Activated CD4-positive, alpha-beta memory T cell treated with anti-CD3 and anti-CD28 coated beads for 36 hours (primary cell): ENCODE results near the gene SUMO3. TPM values are rescaled to one million over a fixed set of nuclear protein-coding genes. Genes with fewer than 3 reads are reported as not detected.

Experiments used
- CTCF ChIA-PET: fragments of 350-600 bp; sonication (Branson Sonifier 250); formaldehyde crosslinking; loops from one replicate; lab custom pipeline; 2021; ENCODE audit warnings: antibody characterized with exemption, inconsistent platforms; lab: Charles Lee
- POLR2A ChIA-PET: fragments of 350-600 bp; sonication (Branson Sonifier 250); formaldehyde crosslinking; loops from one replicate; lab custom pipeline; 2021; ENCODE audit warnings: antibody characterized with exemption; lab: Charles Lee
- DNase-seq: peaks from one replicate; pipeline ENCODE4 v3.0.0-alpha.2; 2020
- H3K27ac Mint-ChIP-seq: one replicate; pipeline ENCODE4 v1.8.0; 2021; ENCODE audit warnings: mixed read lengths
- H3K27me3 Mint-ChIP-seq: one replicate; pipeline ENCODE4 v1.8.0; 2021; ENCODE audit warnings: mixed read lengths
- H3K36me3 Mint-ChIP-seq: one replicate; pipeline ENCODE4 v1.8.0; 2021; ENCODE audit warnings: mixed read lengths
- H3K4me1 Mint-ChIP-seq: one replicate; pipeline ENCODE4 v1.8.0; 2021; ENCODE audit warnings: low read depth, mixed read lengths
- H3K4me3 Mint-ChIP-seq: one replicate; pipeline ENCODE4 v1.8.0; 2021; ENCODE audit warnings: mild to moderate bottlenecking, mixed read lengths
- H3K9me3 Mint-ChIP-seq: one replicate; pipeline ENCODE4 v1.8.0; 2021; ENCODE audit warnings: mixed read lengths
- intact Hi-C: fragments of 100-400 bp; cut with micrococcal nuclease; formaldehyde crosslinking; loops from one replicate; pipeline ENCODE4 v1.15.1; 2023
- total RNA-seq, 2 experiments: library from RNA; stranded (reverse); gene quantifications; one replicate each; pipeline ENCODE4 v1.2.3, GENCODE V29; 2021

The SUMO3 gene
- 10 to 100 TPM; 77.2 to 77.6 TPM for total RNA-seq

DNA sequence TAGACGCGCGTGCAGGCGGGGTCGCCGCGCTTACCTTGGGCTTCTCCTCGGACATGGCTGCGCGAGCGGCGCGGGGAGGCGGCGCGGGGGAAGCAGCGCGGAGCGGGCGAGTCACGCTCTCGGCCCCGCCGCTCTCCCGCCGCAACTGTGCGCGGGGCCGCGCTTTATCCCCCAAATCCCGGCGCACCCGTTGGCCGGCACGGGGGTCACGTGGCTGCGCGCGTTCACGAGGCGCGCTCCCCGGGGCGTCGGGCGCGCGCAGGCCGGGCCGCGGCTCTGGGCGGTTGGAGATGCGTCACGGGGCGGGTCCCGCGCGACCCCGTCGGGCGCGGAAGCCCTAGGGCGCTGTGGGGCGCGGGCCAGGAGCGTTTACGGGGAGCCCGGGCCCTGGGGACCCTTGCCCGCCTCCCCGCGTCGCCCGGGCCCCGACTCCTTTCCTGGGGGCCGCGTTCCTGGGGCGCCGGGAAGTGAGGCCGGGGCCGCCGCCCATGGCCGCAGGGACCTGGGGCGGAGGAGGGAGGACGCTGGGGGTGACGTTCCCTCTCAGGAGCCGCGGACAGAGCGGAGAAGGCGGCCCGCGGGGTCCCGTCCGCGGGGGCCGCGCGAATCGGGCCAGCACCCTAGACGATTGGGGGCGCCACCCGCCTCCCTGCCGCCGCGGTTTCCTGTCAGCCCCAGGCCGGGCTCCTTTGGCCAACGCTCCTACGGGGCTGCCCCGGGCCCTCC is at the start of gene SUMO3:
Gene SUMO3, minus strand, starts transcription at position 149 of the 726 bp plus-strand sequence. Its CDS starts 94 bp downstream, at position 55.
- Mint-ChIP-seq H3K27ac (peak within 1 kb of the TSS; percentile 64), H3K9me3 (peaks cover 22% of the 10 kb centered on the region), H3K27me3 (no peaks in the 10 kb centered on the region), H3K4me1 (peaks cover 11% of the 10 kb centered on the region), H3K4me3 (peak within 1 kb of the TSS; percentile 72), H3K36me3 (peaks cover 2% of the 10 kb centered on the region)
- POLR2A ChIA-PET, result interaction anchor here (1.1 kb wide), 1 partner anchor 17 kb away, joined by 6 read pairs; the partner anchor contains the start of gene UBE2G2
- peak; percentile 89 for DNase-seq
- intact Hi-C loops, result loop anchor here (1.0 to 5.0 kb wide), 4 partner anchors 17 to 264 kb away; partner anchors contain the start of genes PTTG1IP and UBE2G2
- CTCF ChIA-PET, result interaction anchor here (1.0 kb wide), 3 partner anchors 17 to 25 kb away, joined by 3 to 11 read pairs (median 5); partner anchors contain the start of gene UBE2G2

DNA sequence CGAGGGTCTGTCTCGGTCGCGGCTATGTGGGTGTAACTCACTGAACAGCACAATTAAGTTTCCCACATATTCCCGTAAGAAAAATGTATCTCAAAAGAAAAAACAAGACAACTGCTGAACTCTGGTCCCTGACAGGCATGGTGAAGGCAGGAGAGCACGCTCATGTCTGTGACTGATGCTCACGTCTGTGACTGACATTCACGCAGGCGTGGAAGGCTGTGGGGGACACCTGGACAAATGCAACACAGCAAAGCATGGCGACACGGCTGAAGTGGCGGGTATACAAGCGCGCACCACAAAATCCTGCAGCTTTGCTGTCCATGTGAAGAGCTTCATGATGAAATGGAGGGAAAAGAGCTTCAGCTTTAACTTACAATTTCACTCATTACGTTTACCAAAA is 49.6 kb upstream of the SUMO3 start:
- no peak overlapping the region for H3K4me3 Mint-ChIP-seq

DNA sequence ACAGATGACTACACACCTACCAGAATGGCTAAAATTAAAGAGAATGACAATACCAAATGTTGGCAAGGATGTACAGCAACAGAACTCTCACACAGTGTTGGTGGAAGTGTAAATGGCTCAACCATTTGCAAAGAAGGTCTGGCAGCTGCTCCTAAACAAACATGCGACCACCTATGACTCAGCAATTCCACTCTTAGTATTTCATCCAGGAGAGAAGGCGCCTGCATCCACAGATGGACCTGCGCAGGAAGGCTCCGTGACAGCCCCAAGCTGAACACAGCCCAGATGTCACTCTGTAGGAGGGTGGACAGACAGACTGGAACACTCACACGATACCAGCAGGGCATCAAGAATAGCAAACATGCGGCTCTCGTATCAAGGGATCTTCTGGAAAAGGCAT is 48.9 kb upstream of the SUMO3 start:
- Mint-ChIP-seq H3K9me3 (no peaks in the 10 kb centered on the region), H3K4me3 (no peak overlapping the region), H3K27me3 (no peaks in the 10 kb centered on the region), H3K27ac (peak overlapping the region; percentile 88), H3K4me1 (peaks cover 72% of the 10 kb centered on the region), H3K36me3 (peaks cover 9% of the 10 kb centered on the region)
- intact Hi-C loops, result no loop called here
- CTCF ChIA-PET, result interaction anchor here (1.2 to 2.9 kb wide), 2 partner anchors 66 to 73 kb away, joined by 3 to 17 read pairs; partner anchors contain the start of gene UBE2G2
- POLR2A ChIA-PET, result no interaction called here
- DNase-seq, result no peak

More for the DNA sequence above, 49.6 kb upstream of the SUMO3 start:
- Mint-ChIP-seq H3K27me3 (no peaks in the 10 kb centered on the region), H3K27ac (peak overlapping the region; percentile 88), H3K9me3 (no peaks in the 10 kb centered on the region), H3K4me1 (peaks cover 77% of the 10 kb centered on the region), H3K36me3 (peaks cover 9% of the 10 kb centered on the region)
- intact Hi-C loops, result no loop called here
- no peak for DNase-seq
- ChIA-PET POLR2A (no interaction called here), CTCF (interaction anchor here (1.2 to 2.9 kb wide), 2 partner anchors 67 to 74 kb away, joined by 3 to 17 read pairs; partner anchors contain the start of gene UBE2G2)

DNA sequence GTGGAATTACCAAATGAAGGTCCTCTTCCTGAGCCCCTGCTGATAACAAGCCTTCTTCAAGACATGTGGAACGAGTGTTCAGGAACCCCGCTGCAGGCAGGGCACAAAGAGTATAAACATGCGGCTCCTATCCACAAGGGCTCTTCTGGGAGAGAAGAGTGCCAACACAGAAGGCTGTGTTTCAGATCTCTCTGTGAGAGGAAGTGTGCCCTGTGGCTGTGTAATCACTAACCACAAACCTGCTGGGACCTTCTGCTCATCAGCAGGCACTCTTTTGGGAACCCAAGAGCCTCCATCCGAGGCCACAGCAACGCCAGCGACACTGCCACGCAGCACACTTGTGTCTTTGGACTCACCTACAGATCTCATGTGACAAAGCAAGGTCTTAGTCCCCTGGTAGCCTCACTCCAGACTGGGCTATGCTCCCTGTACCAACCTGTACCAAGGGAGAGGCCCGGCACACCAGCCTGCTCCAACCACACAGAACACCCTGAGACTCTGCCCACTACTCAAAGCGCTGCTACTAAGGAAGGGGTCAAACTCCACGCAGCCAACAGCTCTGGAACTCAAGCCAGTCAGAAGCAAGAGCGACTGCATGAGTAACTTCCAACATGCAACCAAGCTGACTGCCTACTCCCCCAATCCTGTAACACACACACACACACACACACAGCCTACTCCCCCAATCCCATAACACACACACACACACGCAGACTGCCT is 47.9 kb upstream of the SUMO3 start:
- H3K36me3 Mint-ChIP-seq, result peaks cover 11% of the 10 kb centered on the region
- H3K4me1 Mint-ChIP-seq, result peaks cover 63% of the 10 kb centered on the region
- POLR2A ChIA-PET, result interaction anchor here (0.6 kb wide), 1 partner anchor 64 kb away, joined by 3 read pairs; the partner anchor contains the start of gene UBE2G2
- H3K9me3 Mint-ChIP-seq, result no peaks in the 10 kb centered on the region
- DNase-seq, result peak; percentile 51
- no peaks in the 10 kb centered on the region for H3K27me3 Mint-ChIP-seq
- H3K4me3 Mint-ChIP-seq, result peak overlapping the region; percentile 23
- CTCF ChIA-PET, result interaction anchor here (2.9 kb wide), 1 partner anchor 65 kb away, joined by 17 read pairs; the partner anchor contains the start of gene UBE2G2
- intact Hi-C loops, result no loop called here
- peak overlapping the region; percentile 86 for H3K27ac Mint-ChIP-seq

DNA sequence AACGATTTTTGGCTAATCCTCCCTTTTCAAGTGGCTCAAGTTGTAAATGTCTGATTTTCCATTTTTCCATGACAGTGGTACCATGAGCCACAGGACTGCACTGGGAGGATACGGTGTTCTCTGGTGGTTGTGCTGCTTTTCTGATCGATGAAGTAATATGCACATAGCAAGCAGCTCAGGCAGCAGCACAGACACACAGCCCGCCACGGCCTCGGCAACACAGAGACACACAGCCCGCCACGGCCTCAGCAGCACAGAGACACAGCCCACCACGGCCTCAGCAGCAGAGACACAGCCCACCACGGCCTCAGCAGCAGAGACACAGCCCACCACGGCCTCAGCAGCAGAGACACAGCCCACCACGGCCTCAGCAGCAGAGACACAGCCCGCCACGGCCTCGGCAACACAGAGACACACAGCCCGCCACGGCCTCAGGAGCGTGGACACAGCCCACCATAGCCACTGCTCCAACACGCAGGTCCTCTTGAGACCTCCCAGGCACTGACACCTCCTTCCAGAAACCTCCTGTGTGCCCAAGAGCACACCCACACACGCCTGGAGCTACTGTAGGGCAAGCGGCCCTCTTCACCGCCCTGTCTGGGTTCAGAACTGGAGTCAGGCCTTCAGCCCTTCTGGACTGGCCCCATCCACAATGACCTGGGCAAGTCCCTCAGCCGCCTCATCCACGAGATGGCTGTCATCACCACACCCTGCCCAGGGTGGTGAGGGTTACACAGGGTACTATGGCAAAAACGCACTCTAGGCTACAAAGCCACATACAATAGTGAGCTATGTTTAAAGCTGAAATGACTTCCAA is 45.2 kb upstream of the SUMO3 start:
- ChIA-PET CTCF (no interaction called here), POLR2A (no interaction called here)
- Mint-ChIP-seq H3K27me3 (no peaks in the 10 kb centered on the region), H3K36me3 (peaks cover 18% of the 10 kb centered on the region), H3K4me1 (peaks cover 43% of the 10 kb centered on the region), H3K4me3 (no peak overlapping the region), H3K27ac (no peak overlapping the region), H3K9me3 (no peaks in the 10 kb centered on the region)
- intact Hi-C loops, result no loop called here
- no peak for DNase-seq

DNA sequence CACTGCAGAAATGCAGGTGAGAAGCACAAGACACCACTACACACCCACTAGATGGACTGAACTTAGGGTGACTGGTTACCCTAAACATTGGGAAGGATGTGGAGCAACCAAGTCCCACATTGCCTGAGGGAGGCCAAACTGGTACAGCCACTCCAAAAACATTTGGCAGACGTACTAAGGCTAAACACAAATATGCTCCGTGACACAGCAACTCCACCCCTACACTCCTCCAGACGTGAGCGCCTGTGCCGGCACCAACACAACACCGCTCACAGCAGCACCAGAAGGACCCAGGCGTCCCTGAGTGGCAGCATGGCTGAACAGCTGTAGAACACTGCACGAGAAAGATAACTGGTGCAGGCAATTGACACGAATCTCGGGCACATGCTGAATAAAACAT is 40.9 kb upstream of the SUMO3 start:
- no peaks in the 10 kb centered on the region for H3K27me3 Mint-ChIP-seq
- ChIA-PET CTCF (no interaction called here), POLR2A (no interaction called here)
- H3K4me3 Mint-ChIP-seq, result no peak overlapping the region
- intact Hi-C loops, result no loop called here
- H3K36me3 Mint-ChIP-seq, result peaks cover 26% of the 10 kb centered on the region
- DNase-seq, result no peak
- H3K27ac Mint-ChIP-seq, result no peak overlapping the region
- no peaks in the 10 kb centered on the region for H3K9me3 Mint-ChIP-seq
- H3K4me1 Mint-ChIP-seq, result peaks cover 21% of the 10 kb centered on the region

DNA sequence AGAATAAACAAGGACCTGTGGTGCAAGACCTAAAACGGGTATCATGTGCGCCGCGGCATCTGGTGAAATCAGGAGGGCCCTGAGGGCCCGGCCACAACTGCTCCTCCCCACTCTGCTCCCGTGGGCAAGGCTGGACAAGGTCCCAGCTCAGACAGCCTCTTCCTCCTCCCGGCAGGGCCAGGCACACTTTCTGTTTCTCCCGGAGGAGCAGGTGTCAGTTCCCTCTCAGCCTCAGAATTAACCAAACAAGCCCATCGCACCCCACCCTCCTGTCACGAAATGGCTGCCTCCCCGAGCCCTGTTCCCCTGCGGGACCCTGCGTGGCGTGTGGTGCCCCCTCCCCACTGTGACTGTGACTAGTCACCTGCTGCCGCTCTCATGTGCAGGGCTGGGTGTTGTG is 40.4 kb upstream of the SUMO3 start:
- CTCF ChIA-PET, result interaction anchor here (1.1 kb wide), 1 partner anchor 14 kb away, joined by 4 read pairs; no protein-coding TSS in a partner anchor
- intact Hi-C loops, result no loop called here
- H3K4me1 Mint-ChIP-seq, result peaks cover 19% of the 10 kb centered on the region
- POLR2A ChIA-PET, result no interaction called here
- no peaks in the 10 kb centered on the region for H3K9me3 Mint-ChIP-seq
- H3K36me3 Mint-ChIP-seq, result peaks cover 29% of the 10 kb centered on the region
- no peaks in the 10 kb centered on the region for H3K27me3 Mint-ChIP-seq
- H3K27ac Mint-ChIP-seq, result no peak overlapping the region
- H3K4me3 Mint-ChIP-seq, result no peak overlapping the region
- no peak for DNase-seq

DNA sequence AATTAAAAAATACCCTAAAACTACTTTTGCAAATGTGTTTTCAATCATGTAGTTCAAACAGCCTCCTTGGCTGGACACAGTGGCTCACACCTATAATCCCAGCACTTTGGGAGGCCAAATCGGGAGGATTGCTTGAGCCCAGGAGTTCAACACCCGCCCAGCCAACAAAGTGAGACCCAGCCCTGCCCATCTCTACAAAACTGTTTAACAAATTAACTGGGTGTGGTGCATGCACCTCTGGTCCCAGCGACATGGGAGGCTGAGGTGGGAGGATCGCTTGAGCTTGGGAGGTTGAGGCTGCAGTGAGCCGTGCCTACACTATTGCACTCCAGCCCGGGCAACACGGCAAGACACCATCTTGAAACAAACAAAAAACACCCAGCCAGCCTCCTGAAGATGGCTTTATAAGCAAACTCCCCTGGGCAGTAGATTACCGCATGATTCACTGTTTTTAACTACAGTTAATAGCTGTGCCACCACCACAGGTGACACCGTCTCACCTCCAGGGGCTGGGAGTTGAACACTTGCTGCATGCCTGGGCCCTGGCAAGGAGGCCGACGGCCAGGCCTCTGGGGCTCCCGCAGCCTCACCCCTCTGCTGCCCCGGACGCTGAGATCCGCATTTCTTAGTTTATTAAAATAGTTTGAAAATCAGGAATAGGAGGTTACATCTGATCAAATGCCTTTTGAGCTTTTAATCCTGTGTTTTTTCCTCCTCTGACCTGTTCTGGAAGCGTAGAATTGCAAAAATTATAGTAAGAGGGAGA is 39.4 kb upstream of the SUMO3 start:
- Mint-ChIP-seq H3K4me1 (peaks cover 21% of the 10 kb centered on the region), H3K36me3 (peaks cover 29% of the 10 kb centered on the region), H3K27ac (peak overlapping the region; percentile 28), H3K9me3 (no peaks in the 10 kb centered on the region), H3K4me3 (no peak overlapping the region), H3K27me3 (no peaks in the 10 kb centered on the region)
- no peak for DNase-seq
- intact Hi-C loops, result no loop called here
- ChIA-PET POLR2A (no interaction called here), CTCF (interaction anchor here (0.8 to 1.1 kb wide), 2 partner anchors 15 to 57 kb away, joined by 3 to 4 read pairs; no protein-coding TSS in a partner anchor)

DNA sequence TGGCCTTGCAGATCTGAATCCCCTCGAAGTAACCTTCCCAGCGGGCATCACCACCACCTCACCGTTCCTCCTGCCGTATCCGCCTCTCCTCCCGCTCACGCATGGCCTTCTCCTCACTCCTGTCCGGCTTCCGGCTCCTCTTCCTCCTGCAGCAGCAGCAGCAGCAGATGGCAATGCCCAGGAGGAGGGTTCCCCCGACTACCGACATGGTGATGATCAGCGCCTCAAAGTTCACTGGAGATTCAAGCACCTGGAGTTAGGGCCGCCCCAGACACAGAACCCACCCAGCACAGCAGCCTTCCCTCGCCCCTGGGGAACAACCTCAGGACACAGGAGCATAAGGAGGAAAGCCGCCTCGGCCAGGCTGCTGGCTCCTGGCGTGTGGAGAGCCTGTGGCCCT is 38.3 kb upstream of the SUMO3 start:
- no peak overlapping the region for H3K4me3 Mint-ChIP-seq
- H3K27ac Mint-ChIP-seq, result no peak overlapping the region
- intact Hi-C loops, result no loop called here
- no peaks in the 10 kb centered on the region for H3K27me3 Mint-ChIP-seq
- no peak for DNase-seq
- H3K9me3 Mint-ChIP-seq, result no peaks in the 10 kb centered on the region
- ChIA-PET POLR2A (no interaction called here), CTCF (no interaction called here)
- peaks cover 29% of the 10 kb centered on the region for H3K36me3 Mint-ChIP-seq
- peaks cover 29% of the 10 kb centered on the region for H3K4me1 Mint-ChIP-seq

DNA sequence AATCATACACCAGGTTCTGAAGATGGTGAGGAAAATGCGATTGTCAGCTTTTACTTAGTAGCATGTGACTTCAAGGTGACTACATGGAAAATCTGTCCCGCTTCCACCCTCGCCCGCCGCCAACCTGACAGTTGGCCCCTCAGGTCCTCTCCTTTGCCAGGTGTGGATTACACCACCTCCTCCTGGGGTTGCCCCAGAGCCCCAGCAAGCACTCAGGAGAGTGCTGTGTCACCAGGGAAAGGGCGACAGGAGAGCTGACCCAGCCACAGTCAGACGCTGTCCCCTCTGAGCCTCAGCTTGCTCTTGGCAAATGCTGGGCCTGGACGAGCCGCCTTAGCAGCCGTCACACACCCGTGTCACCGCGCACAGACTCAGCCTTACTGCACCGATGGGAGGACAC is 37.7 kb upstream of the SUMO3 start:
- Mint-ChIP-seq H3K4me3 (no peak overlapping the region), H3K4me1 (peaks cover 32% of the 10 kb centered on the region), H3K27me3 (no peaks in the 10 kb centered on the region), H3K27ac (no peak overlapping the region), H3K36me3 (peaks cover 32% of the 10 kb centered on the region), H3K9me3 (no peaks in the 10 kb centered on the region)
- intact Hi-C loops, result no loop called here
- no peak for DNase-seq
- CTCF ChIA-PET, result no interaction called here
- POLR2A ChIA-PET, result no interaction called here
